GM10266 (cell line): ENCODE data around the gene TOP2A.

ENCODE experiments used
- DNase-seq: peaks from one replicate; pipeline ENCODE4 v3.0.0; 2012; ENCODE audit errors: extremely low spot score
- TF ChIP-seq, protein P1 (sequence below): IDR thresholded peaks from 2 replicates; pipeline ENCODE4 v1.5.1; 2012; ENCODE audit warnings: mild to moderate bottlenecking, low read depth; ENCODE audit not compliant: control insufficient read depth, insufficient read depth; ENCODE audit errors: missing control alignments

TOP2A gene

DNA sequence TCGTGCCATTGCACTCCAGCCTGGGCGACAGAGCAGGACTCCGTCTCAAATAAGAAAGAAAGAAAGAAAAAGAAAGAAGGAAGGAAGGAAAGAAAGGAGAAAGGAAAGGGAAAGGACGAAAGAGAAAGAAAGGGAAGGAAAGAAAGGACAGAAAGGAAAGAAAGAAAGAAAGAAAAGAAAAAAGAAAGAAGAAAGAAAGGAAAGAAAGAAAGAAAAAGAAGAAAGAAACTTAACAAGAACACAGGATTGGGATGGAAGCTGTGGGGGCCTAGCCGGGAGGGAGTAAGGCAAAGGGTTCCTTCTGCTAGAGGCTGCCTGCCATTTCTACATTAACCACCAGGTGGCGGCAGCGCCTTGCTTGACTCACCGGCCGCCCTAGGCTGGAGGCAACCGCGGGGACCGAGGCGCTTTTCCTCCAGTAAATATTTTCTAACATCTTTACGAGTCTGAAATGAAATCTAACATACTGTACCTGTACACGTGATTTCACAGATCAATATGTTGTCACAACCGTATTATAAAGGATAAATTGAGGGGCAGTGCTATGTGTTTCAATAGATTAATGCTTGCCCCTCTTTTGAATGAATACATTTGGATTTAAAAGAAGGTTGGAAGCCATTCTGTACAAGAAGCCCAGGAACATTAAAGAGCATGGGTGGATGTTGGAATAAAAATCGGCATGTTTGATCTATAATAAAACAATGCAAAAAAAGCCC lies 59.2 kb downstream of the TOP2A start:
- peak; percentile 94 for DNase-seq
- TF ChIP-seq, protein P1, sequence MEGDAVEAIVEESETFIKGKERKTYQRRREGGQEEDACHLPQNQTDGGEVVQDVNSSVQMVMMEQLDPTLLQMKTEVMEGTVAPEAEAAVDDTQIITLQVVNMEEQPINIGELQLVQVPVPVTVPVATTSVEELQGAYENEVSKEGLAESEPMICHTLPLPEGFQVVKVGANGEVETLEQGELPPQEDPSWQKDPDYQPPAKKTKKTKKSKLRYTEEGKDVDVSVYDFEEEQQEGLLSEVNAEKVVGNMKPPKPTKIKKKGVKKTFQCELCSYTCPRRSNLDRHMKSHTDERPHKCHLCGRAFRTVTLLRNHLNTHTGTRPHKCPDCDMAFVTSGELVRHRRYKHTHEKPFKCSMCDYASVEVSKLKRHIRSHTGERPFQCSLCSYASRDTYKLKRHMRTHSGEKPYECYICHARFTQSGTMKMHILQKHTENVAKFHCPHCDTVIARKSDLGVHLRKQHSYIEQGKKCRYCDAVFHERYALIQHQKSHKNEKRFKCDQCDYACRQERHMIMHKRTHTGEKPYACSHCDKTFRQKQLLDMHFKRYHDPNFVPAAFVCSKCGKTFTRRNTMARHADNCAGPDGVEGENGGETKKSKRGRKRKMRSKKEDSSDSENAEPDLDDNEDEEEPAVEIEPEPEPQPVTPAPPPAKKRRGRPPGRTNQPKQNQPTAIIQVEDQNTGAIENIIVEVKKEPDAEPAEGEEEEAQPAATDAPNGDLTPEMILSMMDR, result peak; percentile 96

DNA sequence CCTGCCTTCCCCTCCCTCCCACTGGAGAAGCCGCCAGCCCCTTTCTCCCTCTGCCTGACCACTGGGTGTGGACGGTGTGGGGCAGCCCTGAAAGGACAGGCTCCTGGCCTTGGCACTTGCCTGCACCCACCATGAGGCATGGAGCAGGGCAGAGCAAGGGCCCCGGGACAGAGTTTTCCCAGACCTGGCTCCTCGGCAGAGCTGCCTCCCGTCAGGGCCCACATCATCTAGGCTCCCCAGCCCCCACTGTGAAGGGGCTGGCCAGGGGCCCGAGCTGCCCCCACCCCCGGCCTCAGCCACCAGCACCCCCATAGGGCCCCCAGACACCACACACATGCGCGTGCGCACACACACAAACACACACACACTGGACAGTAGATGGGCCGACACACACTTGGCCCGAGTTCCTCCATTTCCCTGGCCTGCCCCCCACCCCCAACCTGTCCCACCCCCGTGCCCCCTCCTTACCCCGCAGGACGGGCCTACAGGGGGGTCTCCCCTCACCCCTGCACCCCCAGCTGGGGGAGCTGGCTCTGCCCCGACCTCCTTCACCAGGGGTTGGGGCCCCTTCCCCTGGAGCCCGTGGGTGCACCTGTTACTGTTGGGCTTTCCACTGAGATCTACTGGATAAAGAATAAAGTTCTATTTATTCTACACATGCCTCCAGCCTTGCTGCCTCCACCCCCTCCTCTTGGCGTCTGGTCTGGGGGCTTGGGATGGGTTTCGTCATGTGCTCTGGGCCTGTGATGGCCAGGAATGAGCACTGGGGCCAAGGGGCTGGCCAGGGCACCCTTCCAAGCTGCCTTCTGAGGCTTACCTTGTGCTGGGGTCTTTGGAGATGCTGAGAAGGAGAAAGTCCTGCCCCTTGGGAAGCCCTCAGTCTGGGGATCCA lies 60.5 kb downstream of the TOP2A start:
- TF ChIP-seq, protein P1, result no peak
- DNase-seq, result no peak

DNA sequence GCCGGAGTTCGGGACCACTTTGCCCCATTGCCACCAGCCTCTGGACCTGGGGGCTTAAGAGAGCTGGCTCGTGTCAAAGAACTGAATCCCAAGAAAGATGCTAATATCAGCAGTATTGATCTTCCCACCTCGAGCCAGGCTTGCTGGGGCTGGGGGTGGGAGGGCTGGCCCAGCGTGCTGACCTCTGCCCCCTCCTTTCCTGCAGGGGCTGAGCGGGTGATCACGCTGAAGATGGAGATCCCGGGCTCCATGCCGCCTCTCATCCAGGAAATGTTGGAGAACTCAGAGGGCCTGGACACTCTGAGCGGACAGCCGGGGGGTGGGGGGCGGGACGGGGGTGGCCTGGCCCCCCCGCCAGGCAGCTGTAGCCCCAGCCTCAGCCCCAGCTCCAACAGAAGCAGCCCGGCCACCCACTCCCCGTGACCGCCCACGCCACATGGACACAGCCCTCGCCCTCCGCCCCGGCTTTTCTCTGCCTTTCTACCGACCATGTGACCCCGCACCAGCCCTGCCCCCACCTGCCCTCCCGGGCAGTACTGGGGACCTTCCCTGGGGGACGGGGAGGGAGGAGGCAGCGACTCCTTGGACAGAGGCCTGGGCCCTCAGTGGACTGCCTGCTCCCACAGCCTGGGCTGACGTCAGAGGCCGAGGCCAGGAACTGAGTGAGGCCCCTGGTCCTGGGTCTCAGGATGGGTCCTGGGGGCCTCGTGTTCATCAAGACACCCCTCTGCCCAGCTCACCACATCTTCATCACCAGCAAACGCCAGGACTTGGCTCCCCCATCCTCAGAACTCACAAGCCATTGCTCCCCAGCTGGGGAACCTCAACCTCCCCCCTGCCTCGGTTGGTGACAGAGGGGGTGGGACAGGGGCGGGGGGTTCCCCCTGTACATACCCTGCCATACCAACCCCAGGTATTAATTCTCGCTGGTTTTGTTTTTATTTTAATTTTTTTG lies 61.6 kb downstream of the TOP2A start:
- TF ChIP-seq, protein P1, result no peak
- DNase-seq, result no peak

DNA sequence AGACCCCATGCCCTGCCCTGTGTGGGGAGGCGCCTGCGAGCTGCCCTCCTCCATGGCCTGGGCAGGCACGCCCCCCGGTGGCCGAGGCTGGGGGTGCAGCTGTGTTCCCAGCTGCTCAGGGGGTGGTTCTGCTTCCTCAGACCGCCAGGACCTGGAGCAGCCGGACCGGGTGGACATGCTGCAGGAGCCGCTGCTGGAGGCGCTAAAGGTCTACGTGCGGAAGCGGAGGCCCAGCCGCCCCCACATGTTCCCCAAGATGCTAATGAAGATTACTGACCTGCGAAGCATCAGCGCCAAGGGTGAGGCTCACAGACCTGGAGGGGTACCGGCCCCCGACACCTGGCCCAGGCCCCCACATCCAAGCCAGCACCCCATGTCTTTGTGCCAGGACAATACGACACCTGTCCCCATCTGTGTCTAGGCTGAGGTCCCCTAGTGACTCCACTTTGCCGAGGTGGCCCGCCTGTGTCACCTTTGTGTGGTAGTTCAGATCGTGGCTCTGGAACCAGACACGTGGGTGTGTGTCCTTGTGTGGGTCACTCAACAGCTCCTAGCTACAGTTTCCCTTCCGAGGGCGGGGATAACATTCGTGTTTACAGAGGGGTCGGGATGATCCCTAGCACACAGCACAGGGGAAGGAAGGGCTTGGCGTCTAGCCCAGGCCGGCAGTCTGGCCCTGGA lies 62.4 kb downstream of the TOP2A start:
- TF ChIP-seq, protein P1, result peak; percentile 99
- DNase-seq, result peak; percentile 89

DNA sequence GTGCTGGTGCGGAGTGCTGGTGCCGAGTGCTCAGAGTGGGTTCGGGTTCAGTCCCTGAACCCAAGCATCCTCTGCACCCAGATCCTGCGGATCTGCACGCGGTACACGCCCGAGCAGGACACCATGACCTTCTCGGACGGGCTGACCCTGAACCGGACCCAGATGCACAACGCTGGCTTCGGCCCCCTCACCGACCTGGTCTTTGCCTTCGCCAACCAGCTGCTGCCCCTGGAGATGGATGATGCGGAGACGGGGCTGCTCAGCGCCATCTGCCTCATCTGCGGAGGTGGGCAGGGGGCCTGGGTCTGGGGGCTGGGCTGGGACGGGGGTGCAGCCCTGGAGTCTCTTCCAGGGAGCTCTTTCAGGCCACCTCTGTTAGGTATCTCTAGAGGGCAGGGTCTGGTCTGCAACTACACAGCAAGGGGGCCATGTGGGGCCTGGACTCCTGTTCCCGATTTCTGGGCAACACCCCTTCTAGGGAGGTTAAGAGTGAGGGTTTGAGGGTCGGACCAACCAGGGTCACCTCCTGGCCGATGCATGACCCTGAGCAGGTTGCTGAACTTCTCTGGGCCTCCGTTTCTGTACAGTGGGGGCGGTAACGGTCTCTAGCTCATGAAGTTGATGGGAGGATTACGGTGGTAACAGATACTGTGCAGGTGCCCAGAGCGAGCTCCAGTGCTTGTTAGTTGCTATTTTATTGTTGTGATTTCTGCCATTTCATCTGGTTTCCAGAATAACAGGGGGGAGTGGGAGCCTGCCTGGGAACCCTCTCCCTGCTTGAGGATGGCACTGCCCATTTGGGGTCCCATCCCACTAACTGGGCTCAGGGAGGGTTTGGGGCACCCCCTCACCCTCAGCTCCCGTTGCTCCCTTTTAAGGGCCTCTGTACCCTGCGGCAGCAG lies 63.2 kb downstream of the TOP2A start:
- TF ChIP-seq, protein P1, result no peak
- no peak for DNase-seq
